GM19395 (cell line): ENCODE measurements around the gene NSG1.

Experiments
- ATAC-seq: cut with Tn5 transposase; IDR thresholded peaks from one replicate; pipeline ENCODE4 v1.9.1; 2021; ENCODE audit warnings: mild to moderate bottlenecking, moderate library complexity; ENCODE audit not compliant: unreplicated experiment

The NSG1 gene

GRCh38 chr4:4428966-4429875 lies 42.3 kb downstream of the NSG1 start:
- ATAC-seq = no peak

GRCh38 chr4:4430492-4431195 lies 43.7 kb downstream of the NSG1 start:
- ATAC-seq = peak; percentile 66

GRCh38 chr4:4432341-4433125 lies 45.6 kb downstream of the NSG1 start:
- ATAC-seq = no peak

GRCh38 chr4:4433941-4434340 lies 47.0 kb downstream of the NSG1 start:
- ATAC-seq = no peak

GRCh38 chr4:4436244-4436823 lies 49.4 kb downstream of the NSG1 start:
- no peak for ATAC-seq

- no peak for ATAC-seq
Measured at GRCh38 chr4:4437798-4438470, 51.0 kb downstream of the NSG1 start.

- no peak for ATAC-seq
Measured at GRCh38 chr4:4438891-4439290, 52.0 kb downstream of the NSG1 start.

GRCh38 chr4:4439782-4440181 lies 52.9 kb downstream of the NSG1 start:
- no peak for ATAC-seq

GRCh38 chr4:4440333-4441061 lies 53.6 kb downstream of the NSG1 start:
- peak; percentile 63 for ATAC-seq

GRCh38 chr4:4443821-4444220 lies 56.9 kb downstream of the NSG1 start:
- ATAC-seq = no peak

- ATAC-seq = no peak
Measured at GRCh38 chr4:4446434-4446833, 59.5 kb downstream of the NSG1 start.

GRCh38 chr4:4455210-4455865 lies 68.4 kb downstream of the NSG1 start:
- ATAC-seq = peak; percentile 83

- no peak for ATAC-seq
Measured at GRCh38 chr4:4456351-4456750, 69.4 kb downstream of the NSG1 start.

- ATAC-seq = no peak
Measured at GRCh38 chr4:4456816-4457578, 70.1 kb downstream of the NSG1 start.

GRCh38 chr4:4457803-4458553 lies 71.1 kb downstream of the NSG1 start:
- no peak for ATAC-seq

- no peak for ATAC-seq
Measured at GRCh38 chr4:4459181-4459580, 72.3 kb downstream of the NSG1 start.

GRCh38 chr4:4460759-4461158 lies 73.9 kb downstream of the NSG1 start:
- no peak for ATAC-seq

GRCh38 chr4:4461178-4461577 lies 74.3 kb downstream of the NSG1 start:
- no peak for ATAC-seq
